Measurements from ENCODE around the gene SYVN1. TPM values are rescaled to one million over a fixed set of nuclear protein-coding genes. Genes with fewer than 3 reads are reported as not detected.

Gene SYVN1
- total and polyA plus RNA-seq, 10 of the 15 experiments (the other 5 are each of a cell fraction or from before 2014, with no cell fraction given): 0.79 to 63.6 (median 20.1) TPM

DNA sequence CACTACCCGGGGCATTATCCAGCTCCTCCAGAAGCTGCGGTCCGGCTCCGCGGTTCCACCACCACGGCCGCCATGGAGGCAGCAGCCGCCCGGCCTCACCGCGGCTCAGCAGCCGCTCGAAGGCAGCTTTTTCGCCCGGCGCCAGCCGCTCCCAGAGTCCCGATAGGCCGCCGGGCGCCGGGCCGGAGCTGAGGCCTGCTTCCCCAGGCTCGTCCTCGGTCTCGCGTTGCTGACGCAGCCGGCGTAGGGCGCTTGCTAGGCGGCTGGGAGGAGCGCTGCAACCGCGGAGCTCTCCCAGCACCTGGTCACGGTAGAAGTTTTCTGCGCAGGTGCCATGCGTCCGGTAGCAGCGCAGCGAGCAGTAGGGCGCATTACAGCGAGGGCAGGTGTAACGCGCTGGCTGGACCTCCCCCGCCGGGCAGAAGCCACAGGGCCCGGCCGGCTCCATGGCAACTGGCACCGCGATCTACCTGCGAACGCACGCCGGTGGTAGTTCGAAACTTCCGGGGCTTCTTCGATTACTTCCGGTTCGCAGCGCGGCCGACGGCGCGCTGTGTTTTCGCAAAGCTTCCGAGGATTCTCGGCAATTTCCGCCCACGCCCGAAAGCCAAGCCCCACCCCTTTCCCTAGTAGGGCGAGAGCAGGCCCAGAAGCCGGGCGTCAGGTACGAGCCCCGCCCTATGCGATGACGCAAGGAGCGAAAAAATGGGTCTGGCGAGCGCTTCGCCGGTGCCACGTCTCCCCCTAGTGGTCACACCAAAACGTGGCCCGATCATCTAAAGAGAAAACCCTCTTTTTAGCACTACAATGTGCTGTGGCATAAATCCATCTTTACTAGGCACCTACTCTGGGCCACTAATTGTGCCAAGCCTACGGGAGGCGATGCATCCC is 16.9 kb downstream of the SYVN1 start, which contains the start of gene ZNHIT2 (continued):
- TF ChIP-seq NFIC (IDR thresholded peaks at IDR 0.05; ENCODE audit: low read depth, low read length) (no peak), IKZF1 (conservative IDR thresholded peaks at IDR 0.05) (peak; percentile 72), HDGF (IDR thresholded peaks at IDR 0.05) (peak; percentile 73; the same call in 1 of the 2 replicates), DPF2 (IDR thresholded peaks at IDR 0.05) (peak; percentile 58; the same call in 1 of the 2 replicates), IRF4 (IDR thresholded peaks at IDR 0.05; ENCODE audit: low read depth, low read length) (0 out of 2 replicates have a peak, but pooled peaks have one; percentile 40), WRNIP1 (IDR thresholded peaks at IDR 0.05; ENCODE audit: borderline replicate concordance, low read depth, low read length) (no peak), SMARCA5 (IDR thresholded peaks at IDR 0.05) (peak; percentile 48), SIX5 (IDR thresholded peaks at IDR 0.05; ENCODE audit: low read depth, low read length, severe bottlenecking) (peak; percentile 60), ZNF207 (IDR thresholded peaks at IDR 0.05; ENCODE audit: borderline replicate concordance) (peak; percentile 81; the same call in 1 of the 2 replicates), CBFB (IDR thresholded peaks at IDR 0.05; ENCODE audit: low read depth) (peak; percentile 77; the same call in 1 of the 2 replicates), RAD51 (IDR thresholded peaks at IDR 0.05) (no peak), EP300 (IDR thresholded peaks at IDR 0.05; ENCODE audit: borderline replicate concordance in 1 of 2, control insufficient read depth in 1 of 2, low read depth in 2 of 2, low read length in 2 of 2) (no peak), MEF2A (IDR thresholded peaks at IDR 0.05; ENCODE audit: insufficient read depth, low read depth, low read length) (peak; percentile 38; the same call in 1 of the 2 replicates), SRF (IDR thresholded peaks at IDR 0.05; ENCODE audit: low read depth in 2 of 2, low read length in 2 of 2) (peak; percentile 46 to 75; a peak in 3 of 4 replicates), GABPA (IDR thresholded peaks at IDR 0.05; ENCODE audit: low read depth) (peak; percentile 98), KAT2A (conservative IDR thresholded peaks at IDR 0.05; ENCODE audit: control insufficient read depth, low read depth, low read length) (no peak), ZBED1 (IDR thresholded peaks at IDR 0.05; ENCODE audit: borderline replicate concordance) (0 out of 2 replicates have a peak, but pooled peaks have one; percentile 83), HDAC2 (IDR thresholded peaks at IDR 0.05) (no peak), BRCA1 (IDR thresholded peaks at IDR 0.05; ENCODE audit: low read depth, low read length) (no peak), USF2 (IDR thresholded peaks at IDR 0.05; ENCODE audit: borderline replicate concordance, low read depth, low read length) (no peak; the same call in 1 of the 2 replicates)
- TF ChIP-seq, protein P1, sequence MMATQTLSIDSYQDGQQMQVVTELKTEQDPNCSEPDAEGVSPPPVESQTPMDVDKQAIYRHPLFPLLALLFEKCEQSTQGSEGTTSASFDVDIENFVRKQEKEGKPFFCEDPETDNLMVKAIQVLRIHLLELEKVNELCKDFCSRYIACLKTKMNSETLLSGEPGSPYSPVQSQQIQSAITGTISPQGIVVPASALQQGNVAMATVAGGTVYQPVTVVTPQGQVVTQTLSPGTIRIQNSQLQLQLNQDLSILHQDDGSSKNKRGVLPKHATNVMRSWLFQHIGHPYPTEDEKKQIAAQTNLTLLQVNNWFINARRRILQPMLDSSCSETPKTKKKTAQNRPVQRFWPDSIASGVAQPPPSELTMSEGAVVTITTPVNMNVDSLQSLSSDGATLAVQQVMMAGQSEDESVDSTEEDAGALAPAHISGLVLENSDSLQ (IDR thresholded peaks at IDR 0.05): peak; percentile 76
- TF ChIP-seq, protein P2, sequence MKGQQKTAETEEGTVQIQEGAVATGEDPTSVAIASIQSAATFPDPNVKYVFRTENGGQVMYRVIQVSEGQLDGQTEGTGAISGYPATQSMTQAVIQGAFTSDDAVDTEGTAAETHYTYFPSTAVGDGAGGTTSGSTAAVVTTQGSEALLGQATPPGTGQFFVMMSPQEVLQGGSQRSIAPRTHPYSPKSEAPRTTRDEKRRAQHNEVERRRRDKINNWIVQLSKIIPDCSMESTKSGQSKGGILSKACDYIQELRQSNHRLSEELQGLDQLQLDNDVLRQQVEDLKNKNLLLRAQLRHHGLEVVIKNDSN (IDR thresholded peaks at IDR 0.05; ENCODE audit: borderline replicate concordance, extremely low read length, insufficient read depth, low read depth, low read length): no peak
- TF ChIP-seq, protein P3, sequence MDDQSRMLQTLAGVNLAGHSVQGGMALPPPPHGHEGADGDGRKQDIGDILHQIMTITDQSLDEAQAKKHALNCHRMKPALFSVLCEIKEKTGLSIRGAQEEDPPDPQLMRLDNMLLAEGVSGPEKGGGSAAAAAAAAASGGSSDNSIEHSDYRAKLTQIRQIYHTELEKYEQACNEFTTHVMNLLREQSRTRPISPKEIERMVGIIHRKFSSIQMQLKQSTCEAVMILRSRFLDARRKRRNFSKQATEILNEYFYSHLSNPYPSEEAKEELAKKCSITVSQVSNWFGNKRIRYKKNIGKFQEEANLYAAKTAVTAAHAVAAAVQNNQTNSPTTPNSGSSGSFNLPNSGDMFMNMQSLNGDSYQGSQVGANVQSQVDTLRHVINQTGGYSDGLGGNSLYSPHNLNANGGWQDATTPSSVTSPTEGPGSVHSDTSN (IDR thresholded peaks at IDR 0.05; ENCODE audit: insufficient replicate concordance, low read depth, low read length): no peak
- TF ChIP-seq, protein P4, sequence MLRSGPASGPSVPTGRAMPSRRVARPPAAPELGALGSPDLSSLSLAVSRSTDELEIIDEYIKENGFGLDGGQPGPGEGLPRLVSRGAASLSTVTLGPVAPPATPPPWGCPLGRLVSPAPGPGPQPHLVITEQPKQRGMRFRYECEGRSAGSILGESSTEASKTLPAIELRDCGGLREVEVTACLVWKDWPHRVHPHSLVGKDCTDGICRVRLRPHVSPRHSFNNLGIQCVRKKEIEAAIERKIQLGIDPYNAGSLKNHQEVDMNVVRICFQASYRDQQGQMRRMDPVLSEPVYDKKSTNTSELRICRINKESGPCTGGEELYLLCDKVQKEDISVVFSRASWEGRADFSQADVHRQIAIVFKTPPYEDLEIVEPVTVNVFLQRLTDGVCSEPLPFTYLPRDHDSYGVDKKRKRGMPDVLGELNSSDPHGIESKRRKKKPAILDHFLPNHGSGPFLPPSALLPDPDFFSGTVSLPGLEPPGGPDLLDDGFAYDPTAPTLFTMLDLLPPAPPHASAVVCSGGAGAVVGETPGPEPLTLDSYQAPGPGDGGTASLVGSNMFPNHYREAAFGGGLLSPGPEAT (IDR thresholded peaks at IDR 0.05; ENCODE audit: low read depth): peak; percentile 70; the same call in 1 of the 2 replicates
